ENCODE data around the gene MAST1.
"Not testable (repeated sequence)": the region's sequence is repeated elsewhere in the genome, so short reads cannot be mapped to it uniquely, and the experiment has no call there.

MAST1 gene

DNA sequence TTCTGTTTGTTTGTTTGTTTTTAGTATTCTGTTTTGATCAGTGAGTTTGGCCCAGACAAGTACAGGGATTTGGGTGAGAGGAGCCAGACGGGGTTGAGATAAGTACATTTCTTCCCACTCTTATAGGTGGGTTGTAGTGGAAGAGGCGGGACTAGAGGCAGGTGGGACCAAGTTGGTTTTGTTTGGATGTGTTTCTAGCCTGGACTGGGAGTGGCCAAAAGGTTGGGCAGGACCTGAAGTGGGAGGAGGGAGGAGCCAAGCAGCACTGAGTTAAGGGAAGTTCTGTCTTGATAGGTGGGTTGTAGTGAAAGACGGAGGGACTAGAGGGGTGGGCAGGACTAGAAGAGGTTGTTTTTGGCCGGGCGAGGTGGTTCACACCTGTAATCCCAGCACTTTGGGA, 33.9 kb downstream of the MAST1 start:
- DNase-seq (ENCODE audit: low spot score), result no peak

DNA sequence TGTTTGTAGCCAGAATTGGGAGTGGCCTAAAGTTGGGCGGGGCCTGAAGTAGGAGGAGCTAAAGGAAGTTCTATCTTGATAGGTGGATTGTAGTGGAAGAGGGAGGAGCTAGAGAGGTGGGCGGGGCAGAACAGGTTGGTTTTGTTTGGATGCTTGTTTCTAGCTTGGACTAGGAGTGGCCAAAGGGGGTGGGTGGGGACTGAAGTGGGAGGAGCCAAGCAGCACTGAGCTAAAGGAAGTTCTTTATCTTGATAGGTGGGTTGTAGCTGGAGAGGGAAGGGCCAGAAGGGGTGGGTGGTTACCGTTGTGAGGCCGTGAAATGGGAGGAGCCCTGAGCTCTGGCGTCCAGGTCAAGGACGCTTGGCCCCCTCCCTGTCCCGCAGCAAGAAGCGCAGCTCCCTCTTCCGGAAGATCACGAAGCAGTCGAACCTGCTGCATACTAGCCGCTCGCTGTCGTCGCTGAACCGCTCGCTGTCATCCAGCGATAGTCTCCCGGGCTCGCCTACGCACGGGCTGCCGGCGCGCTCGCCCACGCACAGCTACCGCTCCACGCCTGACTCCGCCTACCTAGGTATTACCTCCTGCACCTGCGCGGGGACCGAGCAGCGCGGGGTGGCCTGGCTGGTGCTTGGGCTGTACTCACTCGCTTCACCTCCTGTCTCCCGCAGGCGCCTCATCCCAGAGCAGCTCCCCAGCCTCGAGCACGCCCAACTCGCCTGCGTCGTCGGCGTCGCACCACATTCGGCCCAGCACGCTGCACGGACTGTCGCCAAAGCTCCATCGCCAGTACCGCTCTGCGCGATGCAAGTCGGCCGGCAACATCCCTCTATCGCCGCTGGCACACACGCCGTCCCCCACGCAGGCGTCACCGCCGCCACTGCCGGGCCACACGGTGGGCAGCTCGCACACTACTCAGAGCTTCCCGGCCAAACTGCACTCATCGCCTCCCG, 34.9 kb downstream of the MAST1 start:
- DNase-seq (ENCODE audit: low spot score), result peak; percentile 65

DNA sequence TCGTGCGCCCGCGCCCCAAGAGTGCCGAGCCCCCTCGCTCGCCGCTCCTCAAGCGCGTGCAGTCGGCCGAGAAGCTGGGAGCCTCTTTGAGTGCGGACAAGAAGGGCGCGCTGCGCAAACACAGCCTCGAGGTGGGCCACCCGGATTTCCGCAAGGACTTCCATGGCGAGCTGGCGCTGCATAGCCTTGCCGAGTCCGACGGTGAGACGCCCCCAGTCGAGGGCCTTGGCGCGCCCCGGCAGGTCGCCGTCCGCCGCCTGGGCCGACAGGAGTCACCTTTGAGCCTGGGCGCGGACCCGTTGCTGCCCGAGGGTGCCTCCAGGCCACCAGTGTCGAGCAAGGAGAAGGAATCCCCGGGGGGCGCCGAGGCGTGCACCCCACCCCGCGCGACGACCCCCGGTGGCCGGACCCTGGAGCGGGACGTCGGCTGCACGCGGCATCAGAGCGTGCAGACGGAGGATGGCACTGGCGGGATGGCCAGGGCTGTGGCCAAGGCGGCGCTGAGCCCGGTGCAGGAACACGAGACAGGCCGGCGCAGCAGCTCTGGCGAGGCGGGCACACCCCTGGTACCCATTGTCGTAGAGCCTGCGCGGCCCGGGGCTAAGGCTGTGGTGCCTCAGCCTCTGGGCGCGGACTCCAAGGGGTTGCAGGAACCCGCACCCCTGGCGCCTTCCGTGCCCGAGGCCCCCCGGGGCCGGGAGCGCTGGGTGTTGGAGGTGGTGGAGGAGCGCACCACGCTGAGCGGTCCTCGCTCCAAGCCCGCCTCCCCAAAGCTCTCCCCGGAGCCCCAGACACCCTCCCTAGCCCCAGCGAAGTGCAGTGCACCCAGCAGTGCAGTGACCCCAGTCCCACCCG, 35.8 kb downstream of the MAST1 start:
- DNase-seq (ENCODE audit: low spot score), result no peak

DNA sequence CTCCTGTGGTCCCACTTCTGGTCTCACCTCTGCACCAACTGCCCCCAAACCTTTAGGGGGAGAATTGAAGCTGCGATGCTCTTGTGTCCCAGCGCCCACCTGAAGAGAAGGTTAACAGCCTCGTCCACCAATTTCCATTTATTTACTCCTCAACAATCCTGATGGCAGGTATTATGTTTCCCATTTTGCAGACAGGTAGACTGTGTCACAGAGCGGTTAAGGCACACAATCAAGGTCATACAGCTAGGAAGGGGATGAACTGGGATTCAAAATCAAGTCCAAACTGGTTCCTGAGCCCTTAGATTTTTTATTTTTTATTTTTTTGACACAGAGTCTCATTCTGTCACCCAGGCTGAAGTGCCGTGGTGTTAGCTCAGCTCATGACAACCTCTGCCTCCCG, 36.8 kb downstream of the MAST1 start:
- DNase-seq (ENCODE audit: low spot score), result no peak

DNA sequence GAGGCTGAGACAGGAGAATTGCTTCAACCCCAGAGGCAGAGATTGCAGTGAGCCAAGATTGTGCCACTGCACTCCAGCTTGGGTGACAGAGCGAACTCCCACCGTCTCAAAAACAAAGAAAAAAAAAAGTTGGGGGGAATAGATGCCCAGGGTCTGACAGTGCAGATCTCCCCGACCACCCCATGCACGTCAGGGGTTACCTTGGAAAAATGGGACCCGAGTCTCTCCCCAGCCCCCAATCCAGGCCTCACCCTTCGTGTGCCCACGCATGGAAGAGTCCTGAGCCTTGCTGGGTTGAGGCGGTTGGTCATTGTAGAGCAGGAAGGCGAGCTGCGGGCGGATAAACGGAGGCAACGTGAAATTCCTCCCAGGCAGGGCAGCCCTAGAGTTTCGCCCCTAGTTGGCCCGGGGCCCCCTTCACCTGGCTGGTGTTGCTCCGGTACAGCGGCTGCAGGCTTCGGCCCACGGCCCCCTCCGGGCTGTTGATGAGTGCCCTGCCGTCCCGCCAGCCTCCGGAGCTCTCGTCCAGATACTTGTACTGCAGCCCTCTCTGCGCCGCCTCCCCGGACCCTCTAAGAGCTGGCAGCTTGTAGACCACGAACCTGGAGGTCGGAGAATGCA, 42.3 kb downstream of the MAST1 start:
- peak; percentile 33 for DNase-seq (ENCODE audit: low spot score)

DNA sequence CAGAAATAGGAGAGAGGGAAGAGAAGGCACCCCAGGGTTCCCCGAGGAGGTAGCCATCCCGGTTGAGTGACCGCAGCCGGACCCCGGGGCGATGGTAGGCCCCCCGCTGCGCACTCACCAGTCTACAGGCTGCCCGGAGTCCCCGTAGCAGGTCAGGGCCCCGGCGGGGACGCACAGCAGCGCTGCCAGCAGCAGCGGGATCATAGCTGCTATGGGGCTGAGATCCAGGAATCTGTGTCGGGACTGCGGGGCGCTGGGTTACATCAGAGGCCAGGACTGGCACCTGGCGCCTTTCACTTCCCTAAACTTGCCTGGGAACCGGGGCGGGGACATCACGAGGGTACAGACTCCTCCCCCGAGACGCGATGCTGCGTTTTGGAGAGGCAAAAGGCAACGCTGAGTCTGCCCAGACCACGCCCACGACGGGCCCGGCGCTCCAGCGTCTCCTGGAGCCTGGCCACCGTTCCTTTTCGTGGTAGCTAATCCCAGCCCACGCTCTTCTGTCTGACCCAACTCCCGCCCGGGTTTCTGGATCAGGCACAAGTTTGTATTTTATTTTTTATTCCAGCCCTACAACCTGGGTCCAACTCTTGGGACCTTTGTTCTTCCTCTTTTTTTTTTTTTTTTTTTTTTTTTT, 43.0 kb downstream of the MAST1 start, which contains the start of gene DNASE2:
Gene DNASE2, minus strand, starts transcription at position 278 of the 637 bp plus-strand sequence. Its CDS starts 74 bp downstream, at position 204.
- peak; percentile 96 for DNase-seq (ENCODE audit: low spot score)

DNA sequence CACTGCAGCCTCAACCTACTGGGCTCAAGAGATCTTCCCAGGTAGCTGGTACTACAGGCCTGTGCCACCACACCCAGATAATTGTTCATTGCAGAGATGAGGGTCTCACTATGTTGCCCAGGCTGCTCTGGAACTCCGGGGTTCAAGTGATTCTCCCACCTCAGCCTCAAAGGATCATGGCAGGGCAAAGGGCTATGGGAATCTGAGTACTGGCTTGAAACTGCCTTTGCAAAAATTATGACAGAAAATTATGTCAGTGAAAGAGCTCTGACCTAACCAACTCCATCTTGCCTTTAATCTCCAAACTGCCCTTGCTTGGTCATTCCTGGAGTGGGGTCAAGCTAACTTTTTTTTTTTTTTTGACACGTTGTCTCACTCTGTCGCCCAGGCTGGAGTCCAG, 44.3 kb downstream of the MAST1 start:
- no peak for DNase-seq (ENCODE audit: low spot score)

DNA sequence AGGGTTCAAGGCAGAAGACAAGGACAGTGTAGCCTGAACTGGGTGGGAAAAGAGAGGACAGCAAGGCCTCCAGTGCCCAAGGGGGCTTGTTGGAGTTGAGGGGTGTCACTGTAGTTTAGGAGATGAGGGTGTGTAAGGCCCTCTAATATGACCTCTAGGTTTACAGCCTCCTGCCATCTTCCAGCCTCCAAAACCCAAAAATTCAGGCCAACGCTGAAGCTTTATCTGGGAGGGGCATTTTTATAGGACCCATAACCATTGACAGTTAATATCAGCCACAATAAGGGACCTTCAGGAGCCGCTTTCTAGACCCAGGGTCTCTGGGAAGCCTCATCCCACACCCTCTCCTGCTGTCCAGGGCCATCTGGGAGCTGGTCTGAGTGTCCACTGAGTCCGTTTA, 45.9 kb downstream of the MAST1 start:
- DNase-seq (ENCODE audit: low spot score), result no peak

DNA sequence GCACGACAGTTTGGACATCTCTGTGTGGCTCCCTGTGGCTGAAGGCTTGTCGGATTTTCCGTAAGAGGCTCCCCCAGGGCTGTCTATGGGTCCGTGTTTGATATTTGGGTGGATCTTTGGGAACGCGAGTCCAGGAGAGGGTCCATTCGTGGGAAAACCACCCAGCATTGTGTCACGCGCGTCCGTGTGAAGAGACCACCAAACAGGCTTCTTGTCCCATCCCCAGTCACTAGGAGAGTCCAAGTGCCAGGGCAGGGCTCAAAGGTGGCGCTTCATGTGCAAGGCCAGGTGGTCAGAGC, 46.3 kb downstream of the MAST1 start:
- no peak for DNase-seq (ENCODE audit: low spot score)

DNA sequence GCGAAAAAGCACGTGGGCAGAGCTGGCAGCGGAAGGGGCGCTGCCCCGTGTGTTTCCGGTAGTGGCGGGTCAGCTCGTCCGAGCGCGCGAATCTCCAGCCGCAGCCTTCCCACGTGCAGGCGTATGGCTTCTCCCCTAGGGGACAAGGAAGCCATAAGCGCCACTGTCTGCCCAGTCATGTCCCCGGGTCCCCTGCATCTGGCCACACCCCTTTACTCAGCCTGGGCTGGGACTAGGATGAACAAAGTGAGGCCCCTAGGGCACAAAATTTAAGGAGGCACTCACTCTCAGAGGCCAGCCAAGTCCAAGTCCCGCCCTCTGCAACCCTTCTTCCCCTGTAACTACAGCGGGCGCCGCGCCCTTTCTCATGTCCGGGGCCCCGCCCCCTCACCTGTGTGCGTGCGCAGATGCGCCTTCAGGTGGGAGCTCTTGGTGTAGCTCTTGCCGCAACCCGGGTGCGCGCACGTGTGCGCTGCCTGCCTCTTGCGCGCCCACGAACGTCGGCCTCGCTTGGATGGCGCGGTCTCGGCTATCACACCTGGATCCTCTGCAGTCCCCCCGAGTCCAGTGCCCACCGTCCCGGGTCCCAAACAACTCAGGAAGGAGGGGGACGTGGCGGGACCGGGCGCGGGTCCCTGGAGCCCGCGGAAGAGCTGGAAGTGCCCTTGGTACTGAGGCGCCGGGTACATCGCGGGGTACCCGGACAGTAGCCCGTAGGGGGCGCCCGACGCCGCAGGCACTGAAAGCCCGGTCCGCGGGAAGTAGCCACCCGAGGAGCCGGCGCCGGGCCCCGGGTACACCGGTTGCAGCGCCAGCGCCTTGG, 46.8 kb downstream of the MAST1 start:
- DNase-seq (ENCODE audit: low spot score), result peak; percentile 93

DNA sequence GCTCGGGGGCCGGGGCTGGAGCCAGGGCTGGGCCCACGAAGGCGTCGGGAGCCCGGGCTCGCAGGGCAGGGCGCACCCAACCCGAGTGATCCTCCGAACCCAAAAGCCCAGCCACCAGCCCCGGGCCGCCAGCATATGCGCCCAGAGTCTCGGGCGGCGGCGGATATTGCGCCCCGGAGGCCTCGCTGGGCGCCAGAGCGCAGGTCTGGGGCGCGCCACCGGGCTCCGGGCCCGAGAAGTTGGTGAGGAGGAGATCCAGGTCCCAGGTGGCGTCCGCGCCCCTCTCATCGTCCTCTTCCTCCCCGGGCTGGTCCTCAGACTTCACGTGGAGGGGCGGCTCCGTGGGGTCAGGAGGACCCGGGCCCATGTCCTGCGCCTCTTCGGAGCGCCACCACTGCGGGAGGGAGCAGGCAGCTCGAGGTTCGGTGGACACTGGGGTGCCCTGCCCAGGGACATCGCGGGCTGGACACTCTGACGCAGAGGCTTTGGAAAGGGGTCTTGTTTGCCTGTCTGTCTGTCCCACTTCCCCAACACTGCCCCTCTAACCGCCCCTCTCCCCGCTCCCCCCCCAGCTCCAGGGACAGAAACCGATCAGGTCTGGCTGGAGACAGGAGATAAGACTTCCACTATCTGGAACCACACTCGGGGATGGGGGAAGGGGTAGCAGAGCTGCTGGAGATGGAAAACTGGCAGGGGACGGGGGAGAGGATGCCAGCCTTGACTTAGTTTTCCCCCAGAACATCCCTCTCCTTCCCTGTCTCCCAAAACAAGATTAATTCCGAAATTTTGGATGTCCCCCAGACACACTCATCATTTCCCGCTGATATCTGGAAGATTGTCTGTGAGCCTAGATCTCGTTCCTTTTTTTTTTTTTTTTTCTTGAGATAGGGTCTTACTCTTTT, 47.7 kb downstream of the MAST1 start:
- no peak for DNase-seq (ENCODE audit: low spot score)

DNA sequence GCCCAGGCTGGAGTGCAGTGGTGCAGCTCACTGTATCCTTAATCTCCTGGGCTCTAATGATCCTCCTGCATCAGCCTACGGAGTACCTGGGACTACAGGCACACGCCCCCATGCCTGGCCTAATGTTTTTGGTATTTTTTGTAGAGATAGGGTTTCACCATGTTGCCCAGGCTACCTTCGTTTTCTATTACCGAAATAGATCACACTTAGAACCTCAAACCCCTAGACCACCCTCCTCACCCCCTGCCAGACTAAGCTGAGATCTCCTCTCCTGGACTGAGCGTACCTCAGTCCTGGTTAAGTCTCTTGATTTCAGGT, 48.3 kb downstream of the MAST1 start:
- no peak for DNase-seq (ENCODE audit: low spot score)

DNA sequence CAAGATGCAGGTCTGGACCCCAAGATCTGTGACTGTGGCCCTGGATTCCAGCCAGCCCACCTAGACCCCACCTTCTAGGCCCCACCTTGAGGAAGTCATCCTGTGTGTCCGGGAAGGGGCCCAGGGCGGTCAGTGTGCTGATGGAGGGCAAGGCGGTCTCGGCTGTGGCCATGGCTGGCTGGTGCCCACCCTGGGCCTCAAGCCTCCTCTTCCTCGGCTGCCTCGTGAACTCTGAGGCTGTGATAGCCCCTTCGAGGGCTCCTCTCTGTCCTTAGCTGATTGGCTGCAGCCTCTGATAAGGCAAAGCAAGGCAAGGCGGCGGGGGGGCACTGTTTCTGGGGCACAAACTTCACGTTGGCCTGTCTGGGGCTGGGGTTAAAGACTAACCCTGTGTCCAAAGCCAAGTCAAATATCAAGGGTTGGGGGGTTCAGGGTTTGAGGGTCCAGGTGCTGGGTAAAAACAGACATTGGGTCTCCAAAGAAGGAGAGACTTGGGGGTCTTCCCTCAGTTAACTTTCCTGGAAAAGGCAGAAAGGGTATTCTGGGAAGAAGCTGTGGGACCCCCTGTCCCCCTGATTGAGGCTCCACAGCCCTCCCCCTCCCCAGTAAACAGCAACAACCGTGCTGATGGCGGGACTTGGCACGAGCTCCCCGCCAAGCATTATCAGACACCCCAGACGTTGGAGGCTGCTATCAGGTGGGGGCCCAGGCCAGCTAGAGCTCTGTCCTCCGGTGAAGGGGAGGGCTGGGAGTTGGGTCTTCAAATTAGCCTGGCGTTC, 48.8 kb downstream of the MAST1 start, which contains the start of gene KLF1:
Gene KLF1, minus strand, starts transcription at position 233 of the 779 bp plus-strand sequence. Its CDS starts 61 bp downstream, at position 172.
- DNase-seq (ENCODE audit: low spot score), result no peak

DNA sequence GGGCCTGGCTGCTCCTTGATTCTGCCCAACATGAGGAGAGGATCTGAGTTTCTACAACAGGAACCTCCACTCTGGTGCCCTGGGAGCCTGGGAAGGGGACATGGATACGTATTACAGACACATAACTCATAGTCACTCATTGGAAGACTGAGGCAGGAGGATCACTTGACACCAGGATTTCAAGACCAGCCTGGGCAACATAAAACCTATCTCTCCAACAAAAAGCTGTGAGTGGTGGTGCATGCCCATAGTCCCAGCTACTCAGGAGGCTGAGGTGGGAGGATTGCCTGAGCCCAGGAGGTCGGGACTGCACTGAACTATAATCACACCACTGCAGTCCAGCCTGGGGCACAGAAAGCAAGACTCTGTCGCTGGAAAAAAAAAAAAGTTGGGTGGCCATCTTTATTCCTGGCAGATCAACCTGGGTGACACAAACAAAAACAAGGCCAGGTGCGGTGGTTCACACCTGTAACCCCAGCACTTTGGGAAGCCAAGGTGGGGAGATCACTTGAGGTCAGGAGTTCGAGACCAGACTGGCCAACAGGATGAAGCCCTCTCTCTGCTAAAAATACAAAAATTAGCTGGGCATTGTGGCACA, 49.8 kb downstream of the MAST1 start:
- DNase-seq (ENCODE audit: low spot score), result no peak

DNA sequence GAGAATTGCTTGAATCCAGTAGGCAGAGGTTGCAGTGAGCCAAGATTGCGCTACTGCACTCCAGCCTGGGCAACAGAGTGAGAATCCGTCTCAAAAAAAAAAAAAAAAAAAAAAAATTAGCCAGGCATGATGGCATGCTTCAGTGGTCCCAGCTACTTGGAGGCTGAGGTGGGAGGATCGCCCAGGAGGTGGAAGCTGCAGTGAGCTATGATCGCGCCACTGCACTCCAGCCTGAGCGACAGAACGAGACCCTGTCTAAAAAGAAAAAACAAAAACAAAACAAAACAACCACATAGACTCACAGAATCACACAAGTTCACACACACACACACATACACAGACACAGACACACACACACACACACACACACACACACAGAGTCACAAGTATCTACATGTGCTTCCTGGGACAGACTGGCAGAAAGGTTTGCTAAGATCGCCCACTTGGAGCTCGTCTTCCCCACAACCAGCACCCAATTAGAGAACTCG, 52.0 kb downstream of the MAST1 start:
- not testable (repeated sequence) for DNase-seq (ENCODE audit: low spot score)

DNA sequence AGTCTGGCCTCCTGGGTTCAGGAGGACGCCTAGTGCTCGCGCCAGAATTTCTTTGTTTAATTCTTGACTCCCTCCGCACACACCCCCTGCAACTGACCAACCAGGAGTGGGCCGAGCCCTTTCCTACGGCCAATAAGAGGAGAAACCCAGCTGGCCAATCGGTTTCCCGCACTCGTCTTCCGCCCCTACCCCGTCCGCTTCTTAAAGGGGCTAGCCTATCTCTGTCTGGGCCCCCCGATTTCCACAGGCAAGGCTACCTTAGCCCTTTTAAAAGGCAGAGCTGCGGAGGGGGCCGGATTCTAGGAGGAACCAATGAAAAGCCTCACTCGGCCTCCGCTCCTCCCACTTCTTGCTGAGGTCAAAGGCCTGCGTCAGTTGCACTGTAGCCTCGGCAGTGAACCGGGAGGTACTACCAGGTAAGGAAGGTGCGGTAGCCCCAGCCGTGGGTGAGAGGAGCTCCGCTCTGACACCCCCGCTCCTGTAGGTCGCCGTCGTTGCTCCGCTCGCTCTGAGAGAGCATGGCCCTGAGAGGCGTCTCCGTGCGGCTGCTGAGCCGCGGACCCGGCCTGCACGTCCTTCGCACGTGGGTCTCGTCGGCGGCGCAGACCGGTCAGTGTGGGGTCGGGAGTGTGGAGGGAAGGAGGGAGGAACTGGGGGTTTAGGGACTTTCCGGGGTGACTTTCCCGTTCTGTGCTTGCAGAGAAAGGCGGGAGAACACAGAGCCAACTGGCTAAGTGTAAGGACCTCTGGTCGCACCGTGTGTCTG, 52.7 kb downstream of the MAST1 start, which contains the start of gene GCDH:
Gene GCDH, plus strand, starts transcription at position 374 of the 766 bp plus-strand sequence. Its CDS starts 145 bp downstream, at position 519.
- DNase-seq (ENCODE audit: low spot score), result peak; percentile 97

DNA sequence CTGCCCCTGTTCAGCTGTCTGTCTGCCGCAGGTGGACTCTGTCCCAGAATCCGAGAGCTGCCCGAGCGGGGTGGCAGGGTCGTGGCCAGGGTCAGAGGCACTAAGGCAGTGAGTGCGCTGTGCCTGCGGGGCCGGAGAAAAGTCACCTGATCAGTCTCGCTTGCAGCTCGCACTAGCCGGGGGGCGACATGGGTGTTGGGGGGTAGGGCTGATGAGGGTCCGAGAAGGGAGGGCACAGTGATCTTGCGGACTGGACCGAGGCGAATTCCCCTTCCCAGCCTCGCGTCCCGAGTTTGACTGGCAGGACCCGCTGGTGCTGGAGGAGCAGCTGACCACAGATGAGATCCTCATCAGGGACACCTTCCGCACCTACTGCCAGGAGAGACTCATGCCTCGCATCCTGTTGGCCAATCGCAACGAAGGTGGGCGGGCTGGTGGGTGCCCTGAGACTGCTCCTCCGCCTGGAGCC, 53.3 kb downstream of the MAST1 start:
- no peak for DNase-seq (ENCODE audit: low spot score)

DNA sequence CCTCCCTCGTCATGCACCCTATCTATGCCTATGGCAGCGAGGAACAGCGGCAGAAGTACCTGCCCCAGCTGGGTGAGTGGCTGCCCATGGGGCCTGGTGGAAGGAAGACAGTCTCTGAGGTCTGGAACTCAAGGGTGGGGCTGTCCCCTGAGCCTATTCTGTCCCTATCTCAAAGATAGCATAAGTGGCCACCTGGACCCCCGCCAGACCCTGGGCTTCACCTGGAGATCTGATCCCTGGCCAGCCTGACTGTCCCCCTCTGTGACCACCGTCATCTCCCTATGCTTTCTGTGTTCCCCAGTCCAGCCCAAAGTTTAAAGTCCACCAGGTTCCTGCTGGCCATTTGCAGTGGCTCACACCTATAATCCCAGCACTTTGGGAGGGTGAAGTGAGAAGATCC, 55.3 kb downstream of the MAST1 start:
- no peak for DNase-seq (ENCODE audit: low spot score)
